Measurements from ENCODE around the gene NBPF10.
"Not testable (repeated sequence)": the region's sequence is repeated elsewhere in the genome, so short reads cannot be mapped to it uniquely, and the experiment has no call there.

The NBPF10 gene, protein sequence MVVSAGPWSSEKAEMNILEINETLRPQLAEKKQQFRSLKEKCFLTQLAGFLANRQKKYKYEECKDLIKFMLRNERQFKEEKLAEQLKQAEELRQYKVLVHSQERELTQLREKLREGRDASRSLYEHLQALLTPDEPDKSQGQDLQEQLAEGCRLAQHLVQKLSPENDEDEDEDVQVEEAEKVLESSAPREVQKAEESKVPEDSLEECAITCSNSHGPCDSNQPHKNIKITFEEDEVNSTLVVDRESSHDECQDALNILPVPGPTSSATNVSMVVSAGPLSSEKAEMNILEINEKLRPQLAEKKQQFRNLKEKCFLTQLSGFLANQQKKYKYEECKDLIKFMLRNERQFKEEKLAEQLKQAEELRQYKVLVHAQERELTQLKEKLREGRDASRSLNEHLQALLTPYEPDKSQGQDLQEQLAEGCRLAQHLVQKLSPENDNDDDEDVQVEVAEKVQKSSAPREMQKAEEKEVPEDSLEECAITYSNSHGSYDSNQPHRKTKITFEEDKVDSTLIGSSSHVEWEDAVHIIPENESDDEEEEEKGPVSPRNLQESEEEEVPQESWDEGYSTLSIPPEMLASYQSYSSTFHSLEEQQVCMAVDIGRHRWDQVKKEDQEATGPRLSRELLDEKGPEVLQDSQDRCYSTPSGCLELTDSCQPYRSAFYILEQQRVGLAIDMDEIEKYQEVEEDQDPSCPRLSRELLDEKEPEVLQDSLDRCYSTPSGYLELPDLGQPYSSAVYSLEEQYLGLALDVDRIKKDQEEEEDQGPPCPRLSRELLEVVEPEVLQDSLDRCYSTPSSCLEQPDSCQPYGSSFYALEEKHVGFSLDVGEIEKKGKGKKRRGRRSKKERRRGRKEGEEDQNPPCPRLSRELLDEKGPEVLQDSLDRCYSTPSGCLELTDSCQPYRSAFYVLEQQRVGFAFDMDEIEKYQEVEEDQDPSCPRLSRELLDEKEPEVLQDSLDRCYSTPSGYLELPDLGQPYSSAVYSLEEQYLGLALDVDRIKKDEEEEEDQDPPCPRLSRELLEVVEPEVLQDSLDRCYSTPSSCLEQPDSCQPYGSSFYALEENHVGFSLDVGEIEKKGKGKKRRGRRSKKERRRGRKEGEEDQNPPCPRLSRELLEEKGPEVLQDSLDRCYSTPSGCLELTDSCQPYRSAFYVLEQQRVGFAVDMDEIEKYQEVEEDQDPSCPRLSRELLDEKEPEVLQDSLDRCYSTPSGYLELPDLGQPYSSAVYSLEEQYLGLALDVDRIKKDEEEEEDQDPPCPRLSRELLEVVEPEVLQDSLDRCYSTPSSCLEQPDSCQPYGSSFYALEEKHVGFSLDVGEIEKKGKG (N-terminal part only)

DNA sequence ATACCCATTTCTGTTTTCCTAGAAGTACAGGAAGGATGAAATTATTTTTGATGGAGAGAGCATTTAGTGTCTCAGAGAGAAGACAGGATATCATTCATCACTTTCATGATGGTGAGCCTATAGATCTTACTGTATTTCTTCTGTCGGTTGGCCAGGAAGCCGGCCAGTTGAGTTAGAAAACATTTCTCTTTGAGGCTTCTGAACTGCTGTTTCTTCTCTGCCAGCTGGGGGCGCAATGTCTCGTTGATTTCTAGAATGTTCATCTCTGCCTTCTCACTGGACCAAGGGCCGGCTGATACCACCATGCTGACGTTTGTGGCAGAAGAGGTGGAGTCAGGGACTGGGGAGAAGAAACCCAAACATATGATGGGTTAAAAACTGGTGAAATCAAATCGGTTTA is at the start of gene NBPF10:
Gene NBPF10, minus strand, starts transcription at position 340 of the 400 bp plus-strand sequence. Its CDS starts 35 bp downstream, at position 305.
- H3K36me3 ChIP-seq; H3K27ac ChIP-seq; H3K27me3 ChIP-seq; H3K9me3 ChIP-seq; H3K4me1 ChIP-seq (ENCODE audit: control insufficient read depth in 1 of 2, insufficient read depth in 1 of 2, low read depth in 1 of 2, low read length in 1 of 2); H3K4me3 ChIP-seq (ENCODE audit: low read depth in 1 of 2, low read length in 1 of 2): not testable (repeated sequence)
- TF ChIP-seq, protein P1, sequence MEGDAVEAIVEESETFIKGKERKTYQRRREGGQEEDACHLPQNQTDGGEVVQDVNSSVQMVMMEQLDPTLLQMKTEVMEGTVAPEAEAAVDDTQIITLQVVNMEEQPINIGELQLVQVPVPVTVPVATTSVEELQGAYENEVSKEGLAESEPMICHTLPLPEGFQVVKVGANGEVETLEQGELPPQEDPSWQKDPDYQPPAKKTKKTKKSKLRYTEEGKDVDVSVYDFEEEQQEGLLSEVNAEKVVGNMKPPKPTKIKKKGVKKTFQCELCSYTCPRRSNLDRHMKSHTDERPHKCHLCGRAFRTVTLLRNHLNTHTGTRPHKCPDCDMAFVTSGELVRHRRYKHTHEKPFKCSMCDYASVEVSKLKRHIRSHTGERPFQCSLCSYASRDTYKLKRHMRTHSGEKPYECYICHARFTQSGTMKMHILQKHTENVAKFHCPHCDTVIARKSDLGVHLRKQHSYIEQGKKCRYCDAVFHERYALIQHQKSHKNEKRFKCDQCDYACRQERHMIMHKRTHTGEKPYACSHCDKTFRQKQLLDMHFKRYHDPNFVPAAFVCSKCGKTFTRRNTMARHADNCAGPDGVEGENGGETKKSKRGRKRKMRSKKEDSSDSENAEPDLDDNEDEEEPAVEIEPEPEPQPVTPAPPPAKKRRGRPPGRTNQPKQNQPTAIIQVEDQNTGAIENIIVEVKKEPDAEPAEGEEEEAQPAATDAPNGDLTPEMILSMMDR (IDR thresholded peaks at IDR 0.05), result peak; percentile 41

DNA sequence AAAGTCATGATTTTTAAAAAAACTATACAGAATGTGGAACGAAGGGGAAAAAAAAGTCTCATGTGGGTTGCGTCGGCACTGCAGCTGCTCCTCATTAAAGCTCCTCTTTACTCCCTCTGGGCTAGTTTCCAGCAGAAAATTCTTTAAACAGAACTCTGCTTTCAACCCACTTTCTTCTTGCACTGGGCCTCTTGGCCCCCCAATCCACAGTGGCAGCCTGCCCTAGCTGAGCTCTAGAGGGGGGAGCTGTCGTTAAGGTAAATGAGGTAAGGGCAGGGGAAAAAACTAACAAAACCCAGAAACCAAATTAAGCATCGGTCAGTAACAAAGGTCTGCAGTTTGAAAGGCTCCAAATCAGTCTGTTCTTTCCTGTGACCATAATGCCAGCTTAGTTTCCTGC is 29.9 kb upstream of the NBPF10 start:
- not testable (repeated sequence) for H3K9me3 ChIP-seq; H3K27me3 ChIP-seq; H3K36me3 ChIP-seq; H3K4me1 ChIP-seq (ENCODE audit: control insufficient read depth in 1 of 2, insufficient read depth in 1 of 2, low read depth in 1 of 2, low read length in 1 of 2); H3K4me3 ChIP-seq (ENCODE audit: low read depth in 1 of 2, low read length in 1 of 2)
- peak overlapping the region; percentile 63 for H3K27ac ChIP-seq

DNA sequence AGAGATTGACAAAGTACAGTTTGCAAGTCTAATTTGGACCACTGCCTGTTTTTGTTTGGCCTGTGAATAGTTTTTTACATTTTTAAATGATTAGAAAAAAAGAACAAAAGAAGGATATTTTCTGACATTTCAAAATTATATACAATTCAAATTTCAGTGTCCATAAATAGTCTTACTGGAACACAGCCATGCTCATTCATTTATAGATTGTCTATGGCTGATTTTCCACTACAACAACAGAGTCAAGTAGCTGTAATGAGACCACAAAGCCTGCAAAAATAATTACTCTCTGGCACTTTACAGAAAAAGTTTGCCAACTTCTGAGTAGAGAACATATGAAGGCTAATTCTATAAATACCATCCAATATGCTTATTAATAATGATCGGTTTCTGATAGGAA is 23.1 kb upstream of the NBPF10 start:
- not testable (repeated sequence) for H3K36me3 ChIP-seq; H3K27ac ChIP-seq; H3K4me1 ChIP-seq (ENCODE audit: control insufficient read depth in 1 of 2, insufficient read depth in 1 of 2, low read depth in 1 of 2, low read length in 1 of 2); H3K4me3 ChIP-seq (ENCODE audit: low read depth in 1 of 2, low read length in 1 of 2); H3K9me3 ChIP-seq; H3K27me3 ChIP-seq

DNA sequence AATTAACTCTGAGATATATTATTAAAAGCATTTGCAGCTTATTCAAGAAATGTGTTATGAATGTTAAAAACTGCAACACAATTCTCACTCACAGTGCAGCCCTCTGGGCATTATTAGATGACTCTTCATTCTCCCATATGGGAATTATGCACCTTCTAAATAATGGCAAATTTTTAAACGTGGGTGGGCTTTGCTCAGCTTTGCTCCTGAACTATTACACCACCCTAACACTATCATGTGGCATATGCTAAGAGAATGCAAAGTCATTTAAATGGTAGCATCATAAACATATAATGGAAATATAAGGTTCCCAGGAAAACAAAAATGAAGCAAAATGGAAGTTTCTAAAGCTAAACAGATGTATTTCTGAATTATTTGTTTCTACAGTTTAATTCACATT is 22.7 kb upstream of the NBPF10 start:
- H3K27ac ChIP-seq; H3K4me1 ChIP-seq (ENCODE audit: control insufficient read depth in 1 of 2, insufficient read depth in 1 of 2, low read depth in 1 of 2, low read length in 1 of 2); H3K36me3 ChIP-seq: not testable (repeated sequence)

More for the DNA sequence above, 22.7 kb upstream of the NBPF10 start:
- H3K9me3 ChIP-seq; H3K4me3 ChIP-seq (ENCODE audit: low read depth in 1 of 2, low read length in 1 of 2); H3K27me3 ChIP-seq: not testable (repeated sequence)
